CD4-positive, alpha-beta T cell treated with Interleukin-12 subunit alpha and Interleukin-12 subunit beta, for 1 hour (primary cell): ENCODE data around the gene MYL3.

Experiments
- DNase-seq: peaks from one replicate; pipeline ENCODE4 v3.0.0-alpha.2; 2020

MYL3 gene

DNA sequence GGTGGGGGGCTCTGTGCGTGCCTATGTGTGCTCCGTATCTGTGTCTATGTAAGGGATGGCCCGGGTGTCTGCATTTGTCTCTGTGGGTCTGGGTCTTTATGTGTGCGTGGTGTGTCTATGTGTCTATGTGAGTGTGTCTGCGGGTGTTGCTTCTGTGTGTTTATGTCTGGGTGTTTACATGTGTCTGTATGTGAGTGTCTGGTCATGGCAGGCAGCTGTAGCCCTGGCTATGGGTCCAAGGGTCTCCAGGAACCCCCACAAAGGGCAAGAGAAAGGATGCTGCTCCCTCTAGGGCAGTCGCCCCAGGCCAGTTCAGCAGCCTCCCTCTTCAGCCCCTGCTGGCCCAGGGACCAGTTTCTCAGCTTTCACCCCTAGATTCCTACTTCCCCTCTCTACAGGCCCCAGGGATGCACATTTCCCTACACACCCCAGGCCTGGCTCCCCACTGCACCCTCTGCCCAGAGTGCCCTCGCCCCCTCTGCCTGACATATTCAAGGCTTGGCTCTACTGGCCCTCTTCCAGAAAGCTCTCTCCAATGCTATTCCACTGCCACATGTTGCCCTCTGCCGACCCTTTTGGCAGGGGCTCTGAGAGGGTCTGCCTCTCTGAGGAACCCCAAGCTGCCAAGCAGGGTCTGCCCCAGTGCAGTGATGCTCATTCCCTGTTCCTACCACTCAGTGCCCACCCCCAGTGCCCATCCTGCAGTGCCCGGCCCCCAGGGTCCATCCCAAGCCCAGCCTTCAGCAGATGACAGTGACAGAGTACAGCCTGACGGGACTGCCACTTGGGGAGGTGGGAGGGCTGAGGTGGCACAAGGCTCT is 1.0 kb upstream of the MYL3 start:
- no peak for DNase-seq

DNA sequence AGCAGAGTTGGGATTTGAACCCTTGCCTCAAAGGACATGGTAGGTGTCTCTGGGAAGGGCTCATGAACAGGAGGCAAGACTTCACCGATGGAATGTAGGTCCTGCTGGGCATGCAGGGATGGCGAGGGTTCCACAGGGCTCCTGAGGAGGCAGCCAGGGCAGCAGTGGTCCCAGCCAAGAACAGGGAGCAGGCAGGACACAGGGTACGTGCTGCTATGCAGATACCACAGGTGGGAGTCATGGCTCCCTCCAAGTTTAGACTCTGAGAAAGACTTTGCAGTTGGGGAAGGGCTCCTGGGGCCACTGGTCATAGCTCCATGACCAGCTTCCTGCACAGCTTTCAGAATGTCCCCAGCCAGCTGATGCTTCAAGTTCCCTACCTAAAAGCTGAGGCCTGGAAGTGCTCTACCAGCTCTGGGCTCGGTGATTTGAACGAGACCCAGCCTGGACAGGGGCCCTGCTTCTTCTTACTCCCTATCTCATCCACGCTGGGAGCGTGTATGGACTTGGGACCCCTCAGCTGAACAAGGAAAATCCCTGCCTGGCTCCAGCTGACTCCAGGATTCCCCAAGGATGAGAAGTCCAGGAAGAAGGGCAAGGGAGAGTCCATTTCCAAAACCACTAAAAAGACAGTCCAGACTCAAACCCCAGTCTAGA is 747 bp downstream of the MYL3 start:
- no peak for DNase-seq

DNA sequence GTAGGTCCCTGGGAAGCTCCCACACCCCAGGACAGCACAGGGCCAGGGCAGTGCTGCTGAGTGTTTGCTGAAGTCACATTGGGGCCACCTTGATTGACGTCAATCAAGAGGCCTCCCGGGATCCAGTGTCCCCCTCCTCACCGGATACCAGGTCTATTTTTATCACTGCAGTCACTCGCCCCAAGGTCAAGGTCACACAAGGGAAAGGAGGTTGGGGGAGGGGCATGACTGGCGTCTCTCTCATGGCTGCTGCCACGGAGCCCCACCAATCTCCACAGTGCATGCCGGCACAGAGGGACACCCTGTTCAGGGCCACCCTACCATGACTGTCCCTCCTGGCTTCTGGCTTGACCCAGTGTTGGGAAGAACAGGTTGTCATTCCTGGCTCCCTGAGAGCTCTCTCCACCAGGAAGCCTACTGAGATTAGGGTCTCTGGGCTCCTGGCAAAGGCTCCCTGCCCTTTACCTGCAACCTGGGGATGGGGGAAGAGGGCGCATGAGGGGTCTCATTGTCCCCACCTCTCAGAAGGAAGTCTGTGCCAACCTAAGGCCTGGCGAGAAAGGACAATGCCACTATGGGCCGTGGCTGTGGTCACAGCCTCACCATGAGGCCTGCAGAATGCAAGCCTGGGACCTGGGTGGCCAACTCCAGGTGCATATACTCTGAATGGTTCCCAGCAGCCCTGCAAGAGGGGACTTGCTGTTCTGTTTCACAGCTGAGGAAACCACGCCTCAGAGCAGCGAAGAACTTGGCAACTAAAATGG is 1.5 kb downstream of the MYL3 start:
- DNase-seq: no peak

- no peak for DNase-seq
Measured at GRCh38 chr3:46860810-46861604, 2.2 kb downstream of the MYL3 start.

DNA sequence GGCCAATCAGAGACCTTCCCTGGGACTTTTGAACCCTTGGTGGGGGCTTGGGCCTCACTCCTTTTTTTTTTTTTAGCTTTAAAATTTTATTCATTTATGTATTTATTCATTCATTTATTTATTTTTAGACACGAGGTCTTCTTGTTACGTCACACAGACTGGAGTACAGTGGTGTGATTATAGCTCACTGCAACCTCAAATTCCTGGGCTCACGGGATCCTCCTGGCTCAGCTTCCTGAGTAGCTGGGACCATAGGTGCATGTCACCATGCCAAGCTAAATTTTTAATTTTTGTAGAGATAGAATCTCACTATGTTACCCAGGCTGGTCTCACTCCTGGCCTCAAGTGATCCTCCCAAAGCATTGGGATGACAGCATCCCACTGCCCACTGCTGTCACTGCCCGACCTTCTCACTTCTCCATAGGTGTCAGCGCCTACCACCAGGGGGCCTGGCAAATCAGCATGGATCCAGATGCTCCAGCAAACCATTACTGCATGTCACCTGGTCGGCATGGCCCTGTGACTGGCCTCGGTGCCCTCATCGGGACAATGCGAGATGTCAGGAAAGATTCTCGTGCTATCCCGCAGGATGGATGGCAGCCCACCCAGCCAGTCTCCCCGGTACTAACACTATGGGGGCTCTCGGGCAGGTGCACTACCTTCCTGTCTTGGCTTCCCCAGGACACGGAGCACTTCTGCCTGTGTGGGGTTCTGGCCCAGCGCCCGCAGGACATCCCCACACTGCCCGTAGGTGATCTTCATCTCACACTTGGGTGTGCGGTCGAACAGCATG is 3.0 kb downstream of the MYL3 start:
- no peak for DNase-seq

- DNase-seq: no peak
Measured at GRCh38 chr3:46859001-46859710, 4.1 kb downstream of the MYL3 start.

DNA sequence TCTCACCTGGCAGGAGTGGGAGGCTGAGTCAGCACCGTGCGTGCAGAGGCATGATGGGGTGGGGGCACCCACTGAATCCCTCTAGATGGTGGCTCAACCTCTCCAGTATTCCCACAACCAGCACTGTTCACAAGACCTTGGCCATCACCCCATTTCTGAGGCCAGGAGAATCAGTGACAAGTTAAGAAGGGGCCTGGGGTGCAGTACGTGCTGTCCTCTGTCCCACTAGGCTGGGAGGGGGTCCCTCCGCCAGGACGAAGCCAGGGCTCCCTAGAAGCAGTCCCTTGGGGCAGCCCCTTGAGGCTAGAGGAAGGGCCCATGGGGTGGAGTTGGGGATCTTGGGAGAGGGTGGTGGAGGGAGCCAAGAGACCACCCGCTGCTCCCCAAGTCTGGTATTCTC is 4.8 kb downstream of the MYL3 start:
- DNase-seq: no peak

- DNase-seq: no peak
Measured at GRCh38 chr3:46857485-46858341, 5.5 kb downstream of the MYL3 start.

GRCh38 chr3:46856576-46857471 is 6.4 kb downstream of the MYL3 start:
- DNase-seq: no peak

DNA sequence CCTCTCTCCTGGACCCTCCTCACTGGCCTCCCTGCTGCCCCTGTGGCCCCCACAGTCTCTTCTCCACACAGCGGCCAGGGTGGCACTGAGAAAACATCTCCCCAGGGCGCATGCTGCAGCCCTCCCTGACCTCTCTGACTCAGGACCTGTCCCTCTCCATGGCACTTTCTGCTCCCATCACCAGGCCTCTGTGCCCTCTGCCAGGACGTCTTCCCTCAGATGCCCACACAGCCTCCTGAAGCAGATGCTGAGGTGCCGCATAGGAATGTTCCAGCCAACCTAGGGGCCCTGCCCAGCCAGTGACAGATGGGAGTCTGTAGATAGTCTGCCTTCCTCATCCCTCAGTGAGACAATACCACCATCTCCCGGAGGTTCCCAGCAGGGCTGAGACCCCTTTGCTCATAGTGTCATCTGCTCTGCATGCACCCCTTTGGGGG is 8.7 kb downstream of the MYL3 start:
- no peak for DNase-seq

GRCh38 chr3:46853441-46854415 is 9.5 kb downstream of the MYL3 start:
- no peak for DNase-seq

DNA sequence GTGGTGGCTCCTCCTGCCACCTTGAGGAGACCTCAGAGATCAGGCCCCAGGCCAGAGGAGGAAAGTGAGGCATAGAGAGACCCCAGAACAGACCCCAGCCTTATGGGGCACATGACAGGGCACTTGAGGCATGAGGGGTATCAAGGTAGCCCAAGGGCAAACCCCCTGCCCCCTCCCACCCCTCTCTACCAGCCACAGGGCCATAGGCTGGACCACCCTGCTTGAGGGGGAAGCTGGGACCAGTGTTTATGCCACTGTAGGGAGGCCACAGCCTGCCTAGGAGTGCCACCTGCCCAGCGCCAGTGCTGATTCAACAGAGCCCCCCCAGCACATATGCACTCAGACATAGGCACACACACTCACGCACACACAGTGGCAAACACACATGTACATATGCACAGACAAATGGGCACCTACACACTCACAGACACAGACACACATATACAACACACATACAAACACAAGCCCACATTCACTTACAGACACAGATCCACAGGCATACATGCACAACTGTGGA is 10.3 kb downstream of the MYL3 start:
- no peak for DNase-seq

GRCh38 chr3:46852334-46852720 is 10.9 kb downstream of the MYL3 start:
- no peak for DNase-seq

DNA sequence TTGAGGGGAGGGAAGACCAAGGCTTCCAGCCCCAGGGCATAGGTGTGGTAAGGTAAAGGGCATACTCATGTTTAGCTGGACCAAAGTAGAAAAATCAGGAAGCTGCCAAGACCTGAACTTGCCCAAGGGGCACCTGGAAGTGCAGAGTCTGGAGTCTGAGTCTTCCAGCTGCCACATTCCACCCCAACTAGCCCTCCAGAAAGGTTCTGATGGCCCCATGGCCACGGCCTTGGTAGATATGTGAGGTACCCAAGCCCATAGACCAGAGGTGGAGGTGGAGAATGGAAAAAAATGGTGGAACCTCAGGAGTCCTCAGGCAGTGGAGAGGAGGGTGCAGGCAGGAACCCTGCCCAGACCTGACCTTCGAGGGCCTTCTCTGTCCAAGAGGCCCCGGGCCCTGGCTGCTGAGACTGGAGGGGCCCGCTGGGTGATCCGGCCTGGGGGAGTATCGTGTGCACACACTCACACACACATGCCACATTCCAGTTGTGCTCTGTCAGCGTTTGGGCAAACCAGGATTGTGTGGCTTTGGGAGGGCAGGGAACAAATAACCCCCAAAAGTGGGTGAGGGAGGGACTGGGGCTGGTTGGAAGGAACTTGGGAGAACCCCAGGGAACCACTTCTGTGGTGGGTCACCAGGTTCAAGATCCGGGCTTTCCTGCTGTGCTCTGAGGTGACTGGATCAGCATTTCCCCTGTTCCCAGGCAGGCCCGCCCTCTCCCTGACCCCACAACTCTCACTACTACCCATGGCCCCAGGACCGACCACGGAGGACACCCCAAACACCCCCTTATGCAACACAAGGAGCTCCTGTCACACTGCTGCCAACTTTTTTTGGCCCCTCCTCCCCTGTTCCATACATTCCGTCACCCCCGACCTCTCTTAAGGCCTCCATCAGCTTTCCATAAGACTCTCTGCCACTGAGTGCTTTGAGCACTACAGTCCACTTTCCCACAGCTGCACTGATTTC is 11.6 kb downstream of the MYL3 start:
- no peak for DNase-seq

GRCh38 chr3:46850468-46850779 is 12.8 kb downstream of the MYL3 start:
- DNase-seq: no peak

DNA sequence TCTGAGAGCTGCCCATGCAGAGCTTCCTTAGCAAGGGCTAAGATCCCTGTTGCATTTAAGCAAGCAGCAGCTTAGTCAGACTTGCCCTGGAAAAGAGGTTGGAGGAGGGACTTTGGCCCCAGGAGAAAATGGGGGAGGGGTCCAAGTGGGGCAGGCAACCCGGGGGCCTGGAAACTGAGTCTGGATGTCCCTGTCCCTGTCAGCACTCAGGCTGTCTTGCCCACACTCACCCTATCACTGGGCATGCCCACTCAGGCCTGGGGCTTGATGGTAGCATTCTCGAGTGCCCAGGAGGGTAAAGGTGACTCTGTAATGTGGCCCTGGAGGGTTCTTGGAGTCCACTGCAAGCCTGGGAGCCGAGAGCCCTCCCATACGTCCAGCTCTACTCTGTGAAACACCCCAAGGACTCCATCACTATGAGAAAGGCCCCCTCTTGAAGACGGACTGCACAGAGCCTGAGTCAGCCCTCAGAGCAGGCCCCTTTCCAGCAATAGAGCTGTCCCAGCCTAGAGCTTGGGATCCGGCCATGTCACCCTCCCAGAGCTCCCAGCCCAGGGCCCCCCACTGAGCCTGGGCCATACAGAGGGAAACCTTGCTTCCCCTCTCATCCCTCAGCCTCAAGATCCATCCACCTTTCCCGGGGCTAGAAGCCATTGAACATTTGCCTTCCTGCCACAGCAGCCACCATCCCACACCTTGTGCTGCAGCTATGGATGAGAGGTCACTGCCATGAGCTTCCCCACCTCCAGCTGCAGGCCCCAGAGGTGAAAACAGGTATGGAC is 13.4 kb downstream of the MYL3 start:
- DNase-seq: no peak
